ENCODE results near the gene APEX1.

The APEX1 gene

GRCh38 chr14:20427231-20428009 lies 27.6 kb upstream of the APEX1 start:
- Histone ChIP-seq H3K36me3 (ENCODE audit: control insufficient read depth, low read length) (no peaks in the 10 kb centered on the region), H3K9me2 (replicated peaks; ENCODE audit: control insufficient read depth, low read length) (no peaks in the 10 kb centered on the region), H3K4me1 (ENCODE audit: control insufficient read depth, low read length) (peaks cover 50% of the 10 kb centered on the region), H3K79me2 (ENCODE audit: control insufficient read depth, low read length) (no peaks in the 10 kb centered on the region), H3K4me2 (ENCODE audit: low read length) (peak overlapping the region; percentile 95), H4K20me1 (ENCODE audit: control insufficient read depth, insufficient read depth, low read depth, low read length) (no peaks in the 10 kb centered on the region), H3K4me3 (ENCODE audit: low read length) (peak overlapping the region; percentile 73), H3K27me3 (ENCODE audit: control insufficient read depth, low read length) (no peaks in the 10 kb centered on the region), H3F3A (ENCODE audit: control insufficient read depth, insufficient read depth) (peaks cover 8% of the 10 kb centered on the region; the same call in 1 of the 2 replicates), H3K9me3 (ENCODE audit: control insufficient read depth, insufficient read depth, low read length) (no peaks in the 10 kb centered on the region), H3K27ac (ENCODE audit: low read depth, low read length) (peak overlapping the region; percentile 92)
- TF ChIP-seq EZH2phosphoT487 (IDR thresholded peaks at IDR 0.05; ENCODE audit: borderline replicate concordance, low read length) (no peak), CTCF (IDR thresholded peaks at IDR 0.05; ENCODE audit: low read depth, low read length, poor library complexity, severe bottlenecking) (no peak)

- peaks cover 48% of the 10 kb centered on the region for H3K4me1 ChIP-seq (ENCODE audit: control insufficient read depth, low read length)
- H3K79me2 ChIP-seq (ENCODE audit: control insufficient read depth, low read length), result no peaks in the 10 kb centered on the region
- H3K9me3 ChIP-seq (ENCODE audit: control insufficient read depth, insufficient read depth, low read length), result no peaks in the 10 kb centered on the region
- H3K36me3 ChIP-seq (ENCODE audit: control insufficient read depth, low read length), result no peaks in the 10 kb centered on the region
- H3F3A ChIP-seq (ENCODE audit: control insufficient read depth, insufficient read depth), result peaks cover 8% of the 10 kb centered on the region; the same call in 1 of the 2 replicates
- no peaks in the 10 kb centered on the region for H4K20me1 ChIP-seq (ENCODE audit: control insufficient read depth, insufficient read depth, low read depth, low read length)
- peak overlapping the region; percentile 92 for H3K27ac ChIP-seq (ENCODE audit: low read depth, low read length)
- H3K4me3 ChIP-seq (ENCODE audit: low read length), result peak overlapping the region; percentile 73
- TF ChIP-seq CTCF (IDR thresholded peaks at IDR 0.05; ENCODE audit: low read depth, low read length, poor library complexity, severe bottlenecking), result no peak
- no peak for TF ChIP-seq EZH2phosphoT487 (IDR thresholded peaks at IDR 0.05; ENCODE audit: borderline replicate concordance, low read length)
- H3K9me2 ChIP-seq (replicated peaks; ENCODE audit: control insufficient read depth, low read length), result no peaks in the 10 kb centered on the region
- H3K27me3 ChIP-seq (ENCODE audit: control insufficient read depth, low read length), result no peaks in the 10 kb centered on the region
- peak overlapping the region; percentile 95 for H3K4me2 ChIP-seq (ENCODE audit: low read length)
Measured at GRCh38 chr14:20428010-20428365, 27.0 kb upstream of the APEX1 start.

GRCh38 chr14:20428802-20429201 lies 26.2 kb upstream of the APEX1 start:
- Histone ChIP-seq H3K9me2 (replicated peaks; ENCODE audit: control insufficient read depth, low read length) (no peaks in the 10 kb centered on the region), H3K79me2 (ENCODE audit: control insufficient read depth, low read length) (no peaks in the 10 kb centered on the region), H3K4me3 (ENCODE audit: low read length) (peak overlapping the region; percentile 73), H3K9me3 (ENCODE audit: control insufficient read depth, insufficient read depth, low read length) (no peaks in the 10 kb centered on the region), H3F3A (ENCODE audit: control insufficient read depth, insufficient read depth) (peaks cover 8% of the 10 kb centered on the region; the same call in 1 of the 2 replicates), H3K4me1 (ENCODE audit: control insufficient read depth, low read length) (peaks cover 44% of the 10 kb centered on the region), H3K36me3 (ENCODE audit: control insufficient read depth, low read length) (no peaks in the 10 kb centered on the region), H4K20me1 (ENCODE audit: control insufficient read depth, insufficient read depth, low read depth, low read length) (no peaks in the 10 kb centered on the region), H3K27me3 (ENCODE audit: control insufficient read depth, low read length) (no peaks in the 10 kb centered on the region), H3K4me2 (ENCODE audit: low read length) (peak overlapping the region; percentile 95), H3K27ac (ENCODE audit: low read depth, low read length) (peak overlapping the region; percentile 92)
- no peak for TF ChIP-seq CTCF (IDR thresholded peaks at IDR 0.05; ENCODE audit: low read depth, low read length, poor library complexity, severe bottlenecking)
- no peak for TF ChIP-seq EZH2phosphoT487 (IDR thresholded peaks at IDR 0.05; ENCODE audit: borderline replicate concordance, low read length)
